Parathyroid adenoma (tissue), 2 donors: Measurements from ENCODE around the gene MLST8.

ENCODE experiments used
- H2AFZ ChIP-seq: fragments of 300-600 bp; sonication (generic); one replicate; pipeline ENCODE4 v1.7.0; 2017; ENCODE audit warnings: antibody characterized with exemption, mild to moderate bottlenecking
- H3K27ac ChIP-seq: fragments of 300-600 bp; sonication (generic); one replicate; pipeline ENCODE4 v1.7.0; 2017
- H3K27me3 ChIP-seq: fragments of 300-600 bp; sonication (generic); one replicate; pipeline ENCODE4 v1.7.0; 2017; ENCODE audit warnings: low read length; ENCODE audit not compliant: control insufficient read depth, insufficient read depth
- H3K36me3 ChIP-seq: fragments of 300-600 bp; sonication (generic); one replicate; pipeline ENCODE4 v1.7.0; 2017; ENCODE audit warnings: low read length; ENCODE audit not compliant: control insufficient read depth, insufficient read depth
- H3K4me1 ChIP-seq: fragments of 300-600 bp; sonication (generic); one replicate; pipeline ENCODE4 v1.7.0; 2017; ENCODE audit warnings: control low read depth
- H3K4me2 ChIP-seq: fragments of 300-600 bp; sonication (generic); one replicate; pipeline ENCODE4 v1.7.0; 2017; ENCODE audit warnings: low read length
- H3K4me3 ChIP-seq: fragments of 300-600 bp; sonication (generic); one replicate; pipeline ENCODE4 v1.7.0; 2017; ENCODE audit warnings: low read depth, low read length
- H3K79me2 ChIP-seq: fragments of 300-600 bp; sonication (generic); one replicate; pipeline ENCODE4 v1.7.0; 2017; ENCODE audit warnings: control low read depth
- H3K9ac ChIP-seq: fragments of 300-600 bp; sonication (generic); one replicate; pipeline ENCODE4 v1.7.0; 2017; ENCODE audit warnings: mild to moderate bottlenecking
- H3K9me3 ChIP-seq: fragments of 300-600 bp; sonication (generic); one replicate; pipeline ENCODE4 v1.7.0; 2017; ENCODE audit warnings: low read length; ENCODE audit not compliant: control insufficient read depth
- TF ChIP-seq, protein P1 (sequence below): fragments of 300-600 bp; sonication (generic); IDR thresholded peaks from one replicate; pipeline ENCODE4 v1.7.0; 2017; ENCODE audit warnings: antibody characterized with exemption, mild to moderate bottlenecking
- donor health status: primary hyperparathyroidism.

Gene MLST8

DNA sequence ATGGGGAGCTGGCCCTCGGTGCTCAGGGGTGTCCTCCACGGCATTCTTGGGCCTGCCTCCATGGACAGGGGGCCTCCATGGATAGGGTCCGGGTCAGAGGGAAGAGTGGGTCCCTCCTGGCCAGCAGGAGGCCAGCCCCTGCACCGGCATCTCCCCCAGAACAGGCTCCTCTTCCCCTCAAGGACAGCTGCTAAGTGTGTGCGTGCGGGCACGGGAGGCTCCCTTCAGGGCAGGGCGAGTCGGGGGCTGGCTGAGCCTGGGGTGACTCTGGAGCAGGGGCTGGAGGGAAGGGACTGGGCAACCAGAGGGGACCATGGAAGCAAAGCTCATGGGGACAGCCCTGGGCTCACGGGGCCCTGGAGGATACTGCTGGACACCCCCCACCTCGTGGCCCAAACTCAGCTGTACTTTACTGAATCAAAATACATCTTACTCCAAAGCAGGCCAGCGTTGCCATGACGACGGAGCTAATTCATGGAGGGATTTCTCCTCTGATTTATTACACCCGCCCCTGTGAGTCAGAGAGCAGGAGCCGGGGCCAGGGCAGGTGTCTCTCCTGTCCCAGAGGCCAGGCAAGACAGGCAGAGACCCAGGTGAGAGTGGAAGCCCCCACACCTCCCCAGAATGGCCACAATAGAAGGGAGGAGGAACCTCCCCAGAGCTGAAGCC lies 11.0 kb upstream of the MLST8 start:
- no peak overlapping the region for H3K4me2 ChIP-seq
- peaks cover 7% of the 10 kb centered on the region for H3K4me1 ChIP-seq
- H3K79me2 ChIP-seq: peaks cover 2% of the 10 kb centered on the region
- H3K27me3 ChIP-seq: no peaks in the 10 kb centered on the region
- no peak overlapping the region for H3K9ac ChIP-seq
- TF ChIP-seq, protein P1, sequence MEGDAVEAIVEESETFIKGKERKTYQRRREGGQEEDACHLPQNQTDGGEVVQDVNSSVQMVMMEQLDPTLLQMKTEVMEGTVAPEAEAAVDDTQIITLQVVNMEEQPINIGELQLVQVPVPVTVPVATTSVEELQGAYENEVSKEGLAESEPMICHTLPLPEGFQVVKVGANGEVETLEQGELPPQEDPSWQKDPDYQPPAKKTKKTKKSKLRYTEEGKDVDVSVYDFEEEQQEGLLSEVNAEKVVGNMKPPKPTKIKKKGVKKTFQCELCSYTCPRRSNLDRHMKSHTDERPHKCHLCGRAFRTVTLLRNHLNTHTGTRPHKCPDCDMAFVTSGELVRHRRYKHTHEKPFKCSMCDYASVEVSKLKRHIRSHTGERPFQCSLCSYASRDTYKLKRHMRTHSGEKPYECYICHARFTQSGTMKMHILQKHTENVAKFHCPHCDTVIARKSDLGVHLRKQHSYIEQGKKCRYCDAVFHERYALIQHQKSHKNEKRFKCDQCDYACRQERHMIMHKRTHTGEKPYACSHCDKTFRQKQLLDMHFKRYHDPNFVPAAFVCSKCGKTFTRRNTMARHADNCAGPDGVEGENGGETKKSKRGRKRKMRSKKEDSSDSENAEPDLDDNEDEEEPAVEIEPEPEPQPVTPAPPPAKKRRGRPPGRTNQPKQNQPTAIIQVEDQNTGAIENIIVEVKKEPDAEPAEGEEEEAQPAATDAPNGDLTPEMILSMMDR: no peak
- no peak overlapping the region for H3K4me3 ChIP-seq
- no peaks in the 10 kb centered on the region for H3K9me3 ChIP-seq
- H3K27ac ChIP-seq: no peak overlapping the region
- H2AFZ ChIP-seq: no peak overlapping the region
- no peaks in the 10 kb centered on the region for H3K36me3 ChIP-seq

DNA sequence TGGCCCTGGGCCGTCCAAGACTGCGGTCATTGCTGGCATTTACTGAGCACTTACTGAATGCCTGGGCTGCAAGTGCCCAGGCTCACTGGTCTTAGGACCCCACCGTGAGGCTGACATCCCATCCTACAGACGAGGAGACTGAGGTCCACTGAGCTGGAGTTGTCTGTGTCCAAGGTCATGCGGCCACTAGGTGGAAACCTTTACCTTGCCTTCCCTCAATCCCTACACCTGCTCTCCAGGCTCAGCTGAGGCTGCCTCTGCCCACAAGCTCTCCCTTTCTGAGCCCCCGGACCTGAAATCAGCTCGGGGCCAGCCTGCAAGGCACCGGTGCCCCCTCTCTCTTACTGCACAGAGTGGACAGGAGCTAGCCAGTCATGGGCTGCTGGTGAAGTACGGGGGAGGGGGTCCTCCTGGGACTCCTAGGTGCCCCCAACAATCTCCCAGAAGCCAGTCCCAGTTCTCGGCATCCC lies 10.4 kb upstream of the MLST8 start:
- H3K27me3 ChIP-seq: no peaks in the 10 kb centered on the region
- H3K4me2 ChIP-seq: peak overlapping the region; percentile 82
- H2AFZ ChIP-seq: peak overlapping the region; percentile 76
- peaks cover 2% of the 10 kb centered on the region for H3K79me2 ChIP-seq
- no peaks in the 10 kb centered on the region for H3K36me3 ChIP-seq
- no peak overlapping the region for H3K9ac ChIP-seq
- no peaks in the 10 kb centered on the region for H3K9me3 ChIP-seq
- H3K4me3 ChIP-seq: peak overlapping the region; percentile 53
- H3K4me1 ChIP-seq: peaks cover 7% of the 10 kb centered on the region
- no peak overlapping the region for H3K27ac ChIP-seq
- TF ChIP-seq, protein P1: peak; percentile 44

DNA sequence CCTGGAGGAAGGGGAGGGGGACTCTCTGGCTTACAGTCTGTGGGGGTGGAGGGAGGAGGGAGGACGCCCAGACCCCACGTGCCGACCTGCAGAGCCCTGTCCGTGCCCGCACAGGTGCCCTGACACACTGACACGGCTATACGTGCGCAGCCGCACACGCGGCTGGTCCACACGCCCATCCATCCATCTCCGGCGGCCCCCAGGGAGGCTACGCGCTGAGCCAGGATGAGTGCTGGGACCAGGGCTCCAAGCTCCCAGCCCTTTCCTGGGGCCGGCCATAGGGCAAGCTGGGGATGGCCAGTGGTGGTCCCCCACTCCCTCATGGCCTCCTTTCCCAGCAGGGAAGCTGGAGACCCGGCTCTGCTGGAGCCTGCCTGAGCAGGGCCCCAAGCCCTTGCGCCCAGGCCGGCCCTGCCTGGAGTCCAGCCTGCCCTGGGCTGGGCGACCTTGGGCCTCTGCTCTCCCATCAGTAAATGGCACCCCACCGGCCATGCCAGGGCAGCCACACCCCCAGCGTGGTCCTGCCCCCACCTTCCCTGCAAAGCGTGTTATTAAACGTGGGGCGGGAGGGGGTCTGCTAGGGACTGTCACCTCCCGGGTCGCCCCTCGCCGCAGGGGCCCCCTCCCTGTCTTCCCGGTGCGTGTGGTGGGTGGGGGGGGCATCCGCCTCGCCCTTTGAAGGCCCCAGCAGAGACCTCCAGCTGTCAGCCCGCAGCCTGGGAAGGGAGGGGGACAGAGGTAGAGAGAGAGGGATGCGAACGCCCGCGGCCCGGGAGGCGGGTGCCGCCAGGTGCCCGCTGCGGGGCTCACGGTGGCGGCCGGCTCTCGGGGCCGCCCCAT lies 9.7 kb upstream of the MLST8 start:
- Histone ChIP-seq H3K4me1 (peaks cover 7% of the 10 kb centered on the region), H3K79me2 (peaks cover 2% of the 10 kb centered on the region), H3K36me3 (no peaks in the 10 kb centered on the region), H3K9me3 (no peaks in the 10 kb centered on the region), H3K9ac (no peak overlapping the region), H3K4me3 (peak overlapping the region; percentile 53), H3K27ac (no peak overlapping the region), H3K27me3 (no peaks in the 10 kb centered on the region), H3K4me2 (peak overlapping the region; percentile 82), H2AFZ (peak overlapping the region; percentile 76)
- TF ChIP-seq, protein P1: no peak

DNA sequence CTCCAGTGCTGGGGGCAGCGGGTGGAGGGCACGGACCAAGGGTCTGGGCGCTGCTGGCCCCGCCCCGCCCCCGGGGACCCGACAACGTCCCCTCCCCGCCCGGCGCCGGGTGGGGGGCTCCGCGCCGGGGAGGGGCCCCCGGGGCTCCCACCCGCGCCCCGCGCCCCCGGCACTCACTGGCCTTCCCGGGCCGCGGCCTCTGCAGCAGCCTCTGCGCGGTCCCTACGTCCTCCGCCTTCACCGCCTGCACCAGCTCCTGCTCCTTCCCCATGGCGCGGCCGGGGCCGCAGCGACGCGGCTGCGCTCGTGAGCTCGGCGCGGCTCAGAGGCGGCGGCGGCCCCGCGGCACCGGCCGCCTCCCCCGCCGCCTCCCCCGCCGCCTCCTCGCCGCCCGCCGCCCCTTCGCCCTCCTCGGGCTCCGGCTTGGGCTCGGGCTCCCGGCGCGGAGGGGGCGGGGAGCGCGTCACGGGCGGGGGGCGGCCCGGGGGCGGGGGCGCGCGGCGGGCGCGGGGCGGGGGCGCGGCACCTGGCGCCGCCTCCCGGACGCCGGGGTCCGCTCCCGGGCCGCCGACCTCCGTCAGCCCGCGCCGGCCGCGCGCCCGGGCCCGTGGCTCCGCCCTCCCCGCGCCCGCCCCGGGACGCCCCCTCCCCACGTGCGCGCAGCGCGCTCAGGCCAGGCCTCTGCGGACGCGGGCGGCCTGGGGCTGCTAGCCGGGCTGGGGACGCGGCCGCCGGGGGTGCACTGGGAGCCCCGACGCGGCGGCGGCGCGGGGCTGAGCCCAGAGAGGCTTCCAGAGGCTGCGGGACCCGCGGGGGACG lies 8.9 kb upstream of the MLST8 start, which contains the start of gene CASKIN1:
Gene CASKIN1, minus strand, starts transcription at position 444 of the 819 bp plus-strand sequence. Its CDS starts 173 bp downstream, at position 271.
- no peaks in the 10 kb centered on the region for H3K27me3 ChIP-seq
- no peak within 1 kb of the TSS for H3K9ac ChIP-seq
- no peak within 1 kb of the TSS for H3K27ac ChIP-seq
- no peaks in the 10 kb centered on the region for H3K36me3 ChIP-seq
- peaks cover 2% of the 10 kb centered on the region for H3K79me2 ChIP-seq
- TF ChIP-seq, protein P1: no peak
- no peaks in the 10 kb centered on the region for H3K9me3 ChIP-seq
- H3K4me2 ChIP-seq: peak within 1 kb of the TSS; percentile 82
- H3K4me1 ChIP-seq: peaks cover 7% of the 10 kb centered on the region
- H2AFZ ChIP-seq: peak within 1 kb of the TSS; percentile 76
- H3K4me3 ChIP-seq: peak within 1 kb of the TSS; percentile 53
